Muscle of back (tissue), 10 donors: Measurements from ENCODE around the gene ZNF484. TPM values are rescaled to one million over a fixed set of nuclear protein-coding genes. Genes with fewer than 3 reads are reported as not detected.

Experiments used
- polyA plus RNA-seq, 10 donors: library from polyadenylated mRNA; unstranded; fragments of 120-200 nt; gene quantifications; one replicate each; pipeline ENCODE4 v1.2.1, GENCODE V29; 2013; ENCODE audit not compliant: insufficient read length in 10 of 10

Gene ZNF484
- polyA plus RNA-seq, 10 donors = 3.5 to 6.0 (median 5.2) TPM

Other genes starting within 250 kb of the ZNF484 start
- gene IPPK, start 207.9 kb downstream of the ZNF484 start, polyA plus RNA-seq = 1 to 10 TPM; 6.2 to 9.9 (median 7.8) TPM
- gene BICD2, start 113.2 kb downstream of the ZNF484 start, polyA plus RNA-seq = 10 to 100 TPM; 25.8 to 34.2 (median 28.5) TPM
- gene FGD3, start 69.5 kb upstream of the ZNF484 start, polyA plus RNA-seq = 1 to 10 TPM; 2.1 to 7.2 (median 3.6) TPM
- 1 to 10 TPM; 1.3 to 4.4 (median 2.4) TPM for gene SUSD3, start 180.7 kb upstream of the ZNF484 start, polyA plus RNA-seq
- 10 to 100 TPM; 22.9 to 38.0 (median 28.0) TPM for gene CARD19, start 218.2 kb upstream of the ZNF484 start, polyA plus RNA-seq